GM23338 (cell line): ENCODE data around the gene ENPP1. TPM values are rescaled to one million over a fixed set of nuclear protein-coding genes. Genes with fewer than 3 reads are reported as not detected.

ENCODE experiments used
- ATAC-seq: fragments of 200-7000 bp; cut with Tn5 transposase; 3 replicates; pipeline ENCODE4 v1.9.1; 2020
- DNase-seq: peaks from one replicate; pipeline ENCODE4 v3.0.0-alpha.2; 2015; ENCODE audit warnings: low spot score
- H2AFZ ChIP-seq: fragments of 200-600 bp; sonication (generic); 2 replicates; pipeline ENCODE4 v1.8.0; 2016; ENCODE audit warnings: antibody characterized with exemption, mild to moderate bottlenecking, moderate library complexity
- H3F3A ChIP-seq: fragments of 200-600 bp; sonication (generic); replicated peaks from 2 replicates; pipeline ENCODE4 v1.8.0; 2017; ENCODE audit warnings: antibody characterized with exemption, mixed run types, low read depth
- H3K27ac ChIP-seq: fragments of 200-600 bp; sonication (generic); 2 replicates; pipeline ENCODE4 v1.6.1; 2016; ENCODE audit warnings: low read depth
- H3K27me3 ChIP-seq: fragments of 200-600 bp; sonication (generic); 2 replicates; pipeline ENCODE4 v1.8.0; 2016; ENCODE audit warnings: mild to moderate bottlenecking, mixed run types, moderate library complexity; ENCODE audit not compliant: insufficient read depth
- H3K36me3 ChIP-seq: fragments of 200-600 bp; sonication (generic); 2 replicates; pipeline ENCODE4 v1.8.0; 2016; ENCODE audit warnings: mild to moderate bottlenecking; ENCODE audit not compliant: insufficient read depth
- H3K4me1 ChIP-seq: fragments of 200-600 bp; sonication (generic); 2 replicates; pipeline ENCODE4 v1.8.0; 2016; ENCODE audit warnings: mild to moderate bottlenecking, moderate library complexity; ENCODE audit not compliant: insufficient read depth
- H3K4me2 ChIP-seq: fragments of 200-600 bp; sonication (generic); 2 replicates; pipeline ENCODE4 v1.7.1; 2017; ENCODE audit warnings: mixed run types
- H3K4me3 ChIP-seq: fragments of 200-600 bp; sonication (generic); 2 replicates; pipeline ENCODE4 v1.6.1; 2016; ENCODE audit warnings: mixed run types
- H3K79me2 ChIP-seq: fragments of 200-600 bp; sonication (generic); replicated peaks from 2 replicates; pipeline ENCODE4 v1.8.0; 2017; ENCODE audit warnings: mild to moderate bottlenecking; ENCODE audit not compliant: insufficient read depth
- H3K9me2 ChIP-seq: fragments of 200-600 bp; sonication (generic); 2 replicates; pipeline ENCODE4 v1.8.0; 2017; ENCODE audit not compliant: insufficient read depth
- H4K20me1 ChIP-seq: fragments of 200-600 bp; sonication (generic); replicated peaks from 2 replicates; pipeline ENCODE4 v1.8.0; 2017; ENCODE audit warnings: mild to moderate bottlenecking; ENCODE audit not compliant: insufficient read depth
- H3K27ac Mint-ChIP-seq: 2 replicates; pipeline ENCODE4 v1.8.0; 2020; ENCODE audit warnings: inconsistent platforms, mild to moderate bottlenecking, moderate library complexity, mixed read lengths
- H3K27me3 Mint-ChIP-seq: 3 replicates; pipeline ENCODE4 v1.8.0; 2022; ENCODE audit warnings: low read depth, mild to moderate bottlenecking, moderate library complexity, mixed read lengths, inconsistent platforms; ENCODE audit not compliant: insufficient read depth, poor library complexity
- H3K36me3 Mint-ChIP-seq: 3 replicates; pipeline ENCODE4 v1.8.0; 2021; ENCODE audit warnings: low read depth, mild to moderate bottlenecking, inconsistent platforms, moderate library complexity, mixed read lengths
- H3K4me1 Mint-ChIP-seq: 3 replicates; pipeline ENCODE4 v1.8.0; 2020; ENCODE audit warnings: mild to moderate bottlenecking, inconsistent platforms, mixed read lengths
- H3K4me3 Mint-ChIP-seq: 3 replicates; pipeline ENCODE4 v1.8.0; 2021; ENCODE audit warnings: moderate library complexity, mild to moderate bottlenecking, inconsistent platforms, mixed read lengths
- H3K9me3 Mint-ChIP-seq: 3 replicates; pipeline ENCODE4 v1.8.0; 2020; ENCODE audit warnings: moderate library complexity, mild to moderate bottlenecking, inconsistent platforms, mixed read lengths
- JUNB ChIP-seq: IDR thresholded peaks from one replicate; pipeline ENCODE4 v1.6.1; 2016; ENCODE audit warnings: antibody characterized with exemption; ENCODE audit not compliant: unreplicated experiment
- NANOG ChIP-seq: IDR thresholded peaks from 2 replicates; pipeline ENCODE4 v1.6.1; 2016; ENCODE audit warnings: antibody characterized with exemption, borderline replicate concordance
- POLR2AphosphoS5 ChIP-seq: IDR thresholded peaks from 2 replicates; pipeline ENCODE4 v1.6.1; 2016; ENCODE audit warnings: antibody characterized with exemption, low read depth
- REST ChIP-seq: IDR thresholded peaks from one replicate; pipeline ENCODE4 v1.6.1; 2018; ENCODE audit warnings: antibody characterized with exemption; ENCODE audit not compliant: unreplicated experiment
- STAT1 ChIP-seq: IDR thresholded peaks from one replicate; pipeline ENCODE4 v1.6.1; 2016; ENCODE audit warnings: antibody characterized with exemption; ENCODE audit not compliant: unreplicated experiment
- polyA plus RNA-seq: library from polyadenylated mRNA; unstranded; fragments of >200 nt; fragmentation: Nextera tagmentation; extraction: Ambion mirVana; gene quantifications from 2 replicates; pipeline ENCODE4 v1.2.1, GENCODE V29; 2016
- total RNA-seq: library from RNA; depleted of rRNA; stranded (reverse); fragments of >200 nt; shearing (Covaris generic); gene quantifications from 2 replicates; pipeline ENCODE4 v1.2.3, GENCODE V29; 2014
- TF ChIP-seq, protein P1 (sequence below), 2 experiments: fragments of 200-600 bp in 1 of 2; sonication (generic) in 1 of 2; conservative IDR thresholded peaks; 2 replicates each; pipeline versions ENCODE4 v1.5.1 to v1.6.1; 2016 to 2017; ENCODE audit warnings: antibody characterized with exemption in 2 of 2, low read depth in 2 of 2, mild to moderate bottlenecking in 2 of 2, moderate library complexity in 1 of 2

Gene ENPP1
- total and polyA plus RNA-seq, 2 experiments from 2014 or later, result 17.3 to 46.9 TPM

DNA sequence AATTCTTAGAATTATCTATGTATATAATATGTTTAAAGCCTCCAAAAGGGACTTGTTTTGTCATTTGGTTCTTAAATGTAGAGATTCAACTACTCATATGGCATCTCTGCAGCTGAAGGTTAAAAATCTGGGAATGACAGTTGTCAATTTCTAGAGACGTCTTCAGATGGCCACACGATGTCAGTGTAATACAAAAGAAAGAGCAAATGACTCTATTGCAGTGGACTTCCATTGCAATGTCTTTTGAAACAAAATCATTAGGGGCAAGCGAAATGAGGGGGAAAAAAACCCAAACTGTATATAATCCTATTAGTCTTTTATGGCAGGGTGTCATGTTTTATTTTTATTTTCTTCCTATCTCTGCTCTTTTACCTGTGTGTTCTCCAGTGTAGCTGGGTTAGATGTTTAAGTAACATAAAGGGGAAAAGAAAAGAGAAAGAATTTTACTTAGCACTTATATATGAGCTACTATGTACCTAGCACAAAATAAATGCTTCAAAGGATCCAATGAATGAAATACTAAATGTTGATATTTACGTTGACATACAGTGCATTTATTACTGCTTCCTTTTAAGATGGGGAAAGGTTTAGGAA, 117.2 kb downstream of the ENPP1 start:
- no peak overlapping the region for H3K4me3 ChIP-seq
- H3K27me3 Mint-ChIP-seq, result no peaks in the 10 kb centered on the region
- peaks cover 8% of the 10 kb centered on the region for H4K20me1 ChIP-seq
- peaks cover 2% of the 10 kb centered on the region for H3F3A ChIP-seq
- H3K27ac ChIP-seq, result no peak overlapping the region
- no peaks in the 10 kb centered on the region; the same call in none of the 2 replicates for H3K79me2 ChIP-seq
- no peak for ATAC-seq
- H3K9me3 Mint-ChIP-seq, result peaks cover 5% of the 10 kb centered on the region; the same call in 2 of the 3 replicates
- peaks cover 3% of the 10 kb centered on the region; the same call in 2 of the 3 replicates for H3K36me3 Mint-ChIP-seq
- H3K27me3 ChIP-seq, result no peaks in the 10 kb centered on the region
- no peaks in the 10 kb centered on the region for H3K9me2 ChIP-seq
- no peaks in the 10 kb centered on the region for H3K4me1 ChIP-seq
- H3K4me2 ChIP-seq, result no peak overlapping the region
- peak; percentile 53 for DNase-seq
- no peak overlapping the region for H3K27ac Mint-ChIP-seq
- H3K4me1 Mint-ChIP-seq, result peaks cover 2% of the 10 kb centered on the region; the same call in 1 of the 3 replicates
- no peaks in the 10 kb centered on the region for H3K36me3 ChIP-seq
- H2AFZ ChIP-seq, result no peak overlapping the region
- no peak for TF ChIP-seq NANOG
- TF ChIP-seq, protein P1, sequence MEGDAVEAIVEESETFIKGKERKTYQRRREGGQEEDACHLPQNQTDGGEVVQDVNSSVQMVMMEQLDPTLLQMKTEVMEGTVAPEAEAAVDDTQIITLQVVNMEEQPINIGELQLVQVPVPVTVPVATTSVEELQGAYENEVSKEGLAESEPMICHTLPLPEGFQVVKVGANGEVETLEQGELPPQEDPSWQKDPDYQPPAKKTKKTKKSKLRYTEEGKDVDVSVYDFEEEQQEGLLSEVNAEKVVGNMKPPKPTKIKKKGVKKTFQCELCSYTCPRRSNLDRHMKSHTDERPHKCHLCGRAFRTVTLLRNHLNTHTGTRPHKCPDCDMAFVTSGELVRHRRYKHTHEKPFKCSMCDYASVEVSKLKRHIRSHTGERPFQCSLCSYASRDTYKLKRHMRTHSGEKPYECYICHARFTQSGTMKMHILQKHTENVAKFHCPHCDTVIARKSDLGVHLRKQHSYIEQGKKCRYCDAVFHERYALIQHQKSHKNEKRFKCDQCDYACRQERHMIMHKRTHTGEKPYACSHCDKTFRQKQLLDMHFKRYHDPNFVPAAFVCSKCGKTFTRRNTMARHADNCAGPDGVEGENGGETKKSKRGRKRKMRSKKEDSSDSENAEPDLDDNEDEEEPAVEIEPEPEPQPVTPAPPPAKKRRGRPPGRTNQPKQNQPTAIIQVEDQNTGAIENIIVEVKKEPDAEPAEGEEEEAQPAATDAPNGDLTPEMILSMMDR (conservative IDR thresholded peaks at IDR 0.05; ENCODE audit: low read depth in 2 of 2), result peak; percentile 61 to 68
- H3K4me3 Mint-ChIP-seq, result no peak overlapping the region

GRCh38 chr6:131929264-131929663, 121.4 kb downstream of the ENPP1 start:
- ATAC-seq, result peak; percentile 94
- peak; percentile 74 for DNase-seq
- Mint-ChIP-seq H3K27me3 (no peaks in the 10 kb centered on the region), H3K4me1 (peaks cover 2% of the 10 kb centered on the region; the same call in 1 of the 3 replicates), H3K4me3 (no peak overlapping the region), H3K27ac (no peak overlapping the region; the same call in 1 of the 2 replicates), H3K9me3 (no peaks in the 10 kb centered on the region), H3K36me3 (peaks cover 3% of the 10 kb centered on the region; the same call in 2 of the 3 replicates)
- H3K27ac ChIP-seq, result no peak overlapping the region
- TF ChIP-seq REST, result no peak
- TF ChIP-seq POLR2AphosphoS5, result no peak
- no peak for TF ChIP-seq STAT1
- TF ChIP-seq, protein P1 (conservative IDR thresholded peaks at IDR 0.05; ENCODE audit: low read depth in 2 of 2), result peak; percentile 72 to 79
- TF ChIP-seq JUNB, result no peak
- H3K4me3 ChIP-seq, result no peak overlapping the region
- no peaks in the 10 kb centered on the region; the same call in 1 of the 2 replicates for H3K4me1 ChIP-seq
- H3K36me3 ChIP-seq, result no peaks in the 10 kb centered on the region
- H4K20me1 ChIP-seq, result no peaks in the 10 kb centered on the region; the same call in none of the 2 replicates
- no peaks in the 10 kb centered on the region; the same call in none of the 2 replicates for H3K79me2 ChIP-seq
- no peaks in the 10 kb centered on the region for H3F3A ChIP-seq
- no peak overlapping the region for H3K4me2 ChIP-seq
- H3K27me3 ChIP-seq, result 0 out of 2 replicates have a peak, but pooled peaks cover 4% of the 10 kb centered on the region
- no peak overlapping the region for H2AFZ ChIP-seq
- H3K9me2 ChIP-seq, result no peaks in the 10 kb centered on the region
